ENCODE measurements around the gene GABBR2. TPM values are rescaled to one million over a fixed set of nuclear protein-coding genes. Genes with fewer than 3 reads are reported as not detected.

The GABBR2 gene
- total RNA-seq, 1 experiment from 2014 or later, result not detected

- Histone ChIP-seq H3K4me3 (ENCODE audit: low read depth, low read length, poor library complexity, severe bottlenecking) (no peak overlapping the region), H3K27me3 (replicated peaks; ENCODE audit: insufficient read depth, low read depth, low read length, poor library complexity) (peaks cover 35% of the 10 kb centered on the region), H3K36me3 (ENCODE audit: insufficient read depth, low read length, poor library complexity, severe bottlenecking) (no peaks in the 10 kb centered on the region), H3K9me3 (ENCODE audit: low read depth, low read length, poor library complexity, severe bottlenecking) (no peaks in the 10 kb centered on the region), H3K4me1 (ENCODE audit: insufficient read depth, low read length, poor library complexity, severe bottlenecking) (no peaks in the 10 kb centered on the region), H3K27ac (ENCODE audit: low read depth, low read length, poor library complexity, severe bottlenecking) (no peak overlapping the region)
- no TSS peak for BruUV-seq (replicated peaks)
- TF ChIP-seq CTCF (conservative IDR thresholded peaks at IDR 0.05; ENCODE audit: low read depth, low read length) (no peak), EZH2 (IDR thresholded peaks at IDR 0.05; ENCODE audit: borderline replicate concordance, low read depth, low read length, poor library complexity, severe bottlenecking) (no peak)
- intact Hi-C loops (cut with micrococcal nuclease; ENCODE audit: unreplicated experiment), result no loop called here
- CTCF ChIA-PET, result no interaction called here
- POLR2A ChIA-PET (ENCODE audit: low non-redundant PET), result no interaction called here
- no peak for DNase-seq (ENCODE audit: low spot score)
These were observed 131.3 kb downstream of the GABBR2 start for GRCh38 chr9:98577446-98577845.

- Histone ChIP-seq H3K9me3 (ENCODE audit: low read depth, low read length, poor library complexity, severe bottlenecking) (no peaks in the 10 kb centered on the region), H3K36me3 (ENCODE audit: insufficient read depth, low read length, poor library complexity, severe bottlenecking) (no peaks in the 10 kb centered on the region), H3K27me3 (replicated peaks; ENCODE audit: insufficient read depth, low read depth, low read length, poor library complexity) (peaks cover 29% of the 10 kb centered on the region), H3K4me1 (ENCODE audit: insufficient read depth, low read length, poor library complexity, severe bottlenecking) (no peaks in the 10 kb centered on the region), H3K27ac (ENCODE audit: low read depth, low read length, poor library complexity, severe bottlenecking) (no peak overlapping the region), H3K4me3 (ENCODE audit: low read depth, low read length, poor library complexity, severe bottlenecking) (no peak overlapping the region)
- CTCF ChIA-PET, result no interaction called here
- no peak for DNase-seq (ENCODE audit: low spot score)
- POLR2A ChIA-PET (ENCODE audit: low non-redundant PET), result no interaction called here
- intact Hi-C loops (cut with micrococcal nuclease; ENCODE audit: unreplicated experiment), result no loop called here
- TF ChIP-seq EZH2 (IDR thresholded peaks at IDR 0.05; ENCODE audit: borderline replicate concordance, low read depth, low read length, poor library complexity, severe bottlenecking), result no peak
- TF ChIP-seq CTCF (conservative IDR thresholded peaks at IDR 0.05; ENCODE audit: low read depth, low read length), result no peak
- no TSS peak for BruUV-seq (replicated peaks)
These were observed 131.9 kb downstream of the GABBR2 start for GRCh38 chr9:98576859-98577258.

- no peak overlapping the region for H3K27ac ChIP-seq (ENCODE audit: low read depth, low read length, poor library complexity, severe bottlenecking)
- no peak for DNase-seq (ENCODE audit: low spot score)
- POLR2A ChIA-PET (ENCODE audit: low non-redundant PET), result interaction anchor here (0.6 kb wide), 1 partner anchor 8 kb away, joined by 3 read pairs; no protein-coding TSS in a partner anchor
- H3K27me3 ChIP-seq (replicated peaks; ENCODE audit: insufficient read depth, low read depth, low read length, poor library complexity), result peaks cover 24% of the 10 kb centered on the region
- TF ChIP-seq EZH2 (IDR thresholded peaks at IDR 0.05; ENCODE audit: borderline replicate concordance, low read depth, low read length, poor library complexity, severe bottlenecking) (no peak), CTCF (conservative IDR thresholded peaks at IDR 0.05; ENCODE audit: low read depth, low read length) (no peak)
- H3K36me3 ChIP-seq (ENCODE audit: insufficient read depth, low read length, poor library complexity, severe bottlenecking), result no peaks in the 10 kb centered on the region
- no TSS peak for BruUV-seq (replicated peaks)
- H3K9me3 ChIP-seq (ENCODE audit: low read depth, low read length, poor library complexity, severe bottlenecking), result no peaks in the 10 kb centered on the region
- intact Hi-C loops (cut with micrococcal nuclease; ENCODE audit: unreplicated experiment), result no loop called here
- CTCF ChIA-PET, result no interaction called here
- no peaks in the 10 kb centered on the region for H3K4me1 ChIP-seq (ENCODE audit: insufficient read depth, low read length, poor library complexity, severe bottlenecking)
- no peak overlapping the region for H3K4me3 ChIP-seq (ENCODE audit: low read depth, low read length, poor library complexity, severe bottlenecking)
These were observed 132.4 kb downstream of the GABBR2 start for GRCh38 chr9:98576354-98576753.

Data from A673 (cell line).